Hematopoietic multipotent progenitor cell treated with erythropoietin and hydrocortisone succinate and interleukin-3 and kit ligand, for 6 days (in vitro differentiated cells): Measurements from ENCODE around the gene N4BP2L1.
"Not testable (repeated sequence)": the region's sequence is repeated elsewhere in the genome, so short reads cannot be mapped to it uniquely, and the experiment has no call there.

Experiments
- DNase-seq: peaks from one replicate; pipeline ENCODE4 v3.0.0-alpha.2; 2015

N4BP2L1 gene

DNA sequence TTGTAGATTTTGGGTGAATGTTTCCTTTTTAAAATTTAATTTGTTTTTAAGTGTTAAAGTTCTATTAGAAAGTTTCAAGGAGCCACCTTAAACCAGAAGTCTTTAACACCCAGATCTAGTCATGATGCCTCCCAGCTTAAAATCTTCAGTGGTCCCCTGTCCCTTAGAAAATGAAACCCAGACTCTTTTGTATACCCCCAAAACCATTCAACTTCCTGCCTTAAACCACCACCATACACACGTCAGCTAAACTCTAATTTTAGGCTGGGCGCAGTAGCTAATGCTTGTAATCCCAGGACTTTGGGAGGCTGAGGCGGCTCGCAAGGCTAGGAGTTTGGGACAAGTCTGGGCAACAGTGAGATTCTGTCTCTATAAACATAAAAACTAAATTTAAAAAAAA is 37.9 kb downstream of the N4BP2L1 start:
- no peak for DNase-seq

DNA sequence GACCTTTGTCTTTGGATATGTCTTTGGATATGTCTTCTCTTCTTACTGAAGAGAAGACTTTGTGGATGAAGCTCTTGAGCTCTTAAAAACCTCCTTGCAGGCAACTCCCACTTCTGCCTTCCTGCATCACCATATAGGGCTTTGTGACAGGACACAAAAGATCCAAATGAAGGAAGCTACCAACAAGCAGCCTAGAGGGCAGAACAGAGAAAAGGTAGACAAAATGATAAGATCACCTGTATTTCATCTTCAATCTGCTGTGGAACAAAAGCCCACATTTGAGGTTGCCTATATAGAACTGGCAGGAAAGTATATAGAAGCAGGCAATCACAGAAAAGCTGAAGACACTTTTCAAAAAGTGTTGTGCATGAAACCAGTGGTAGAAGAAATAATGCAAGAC is 42.5 kb downstream of the N4BP2L1 start:
- no peak for DNase-seq

- DNase-seq: peak; percentile 35
These were observed 43.2 kb downstream of the N4BP2L1 start for GRCh38 chr13:32384702-32385101.

DNA sequence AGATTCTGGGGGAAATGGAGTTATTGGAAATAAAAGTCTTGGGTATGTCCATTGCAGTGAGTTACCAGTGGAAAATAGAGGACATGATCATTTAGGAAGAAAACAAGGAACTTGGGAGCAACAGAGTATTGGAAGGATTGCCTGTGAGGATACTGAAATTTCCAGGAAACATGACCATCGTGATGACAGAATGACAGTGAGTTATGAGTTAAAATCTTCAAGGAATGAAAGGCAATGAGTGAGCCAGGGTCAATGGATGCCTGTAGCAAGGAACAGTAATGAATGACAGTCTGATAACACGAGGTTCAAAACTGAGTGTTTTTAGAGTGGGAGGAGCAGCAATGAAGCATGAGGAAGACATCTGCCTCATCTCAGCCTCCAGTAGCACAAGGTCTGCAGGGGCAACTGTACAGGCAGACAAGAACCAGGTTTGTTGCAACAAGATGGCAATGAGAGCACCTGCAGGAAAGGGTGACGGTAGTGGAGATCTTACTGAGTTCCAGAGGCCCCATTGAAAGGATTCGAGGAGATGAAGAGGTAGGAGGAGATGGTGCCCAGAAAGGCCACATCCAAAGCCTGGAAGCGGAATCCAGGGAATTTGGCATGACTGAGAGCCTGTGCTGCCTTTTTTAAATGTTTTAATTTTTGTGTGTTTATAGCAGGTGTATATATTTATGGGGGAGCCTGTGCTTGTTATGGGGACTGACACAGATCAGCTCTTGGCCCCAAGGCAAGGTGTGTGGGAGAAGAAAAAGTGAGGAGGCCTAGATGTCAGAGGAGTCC is 43.9 kb downstream of the N4BP2L1 start:
- DNase-seq: no peak

DNA sequence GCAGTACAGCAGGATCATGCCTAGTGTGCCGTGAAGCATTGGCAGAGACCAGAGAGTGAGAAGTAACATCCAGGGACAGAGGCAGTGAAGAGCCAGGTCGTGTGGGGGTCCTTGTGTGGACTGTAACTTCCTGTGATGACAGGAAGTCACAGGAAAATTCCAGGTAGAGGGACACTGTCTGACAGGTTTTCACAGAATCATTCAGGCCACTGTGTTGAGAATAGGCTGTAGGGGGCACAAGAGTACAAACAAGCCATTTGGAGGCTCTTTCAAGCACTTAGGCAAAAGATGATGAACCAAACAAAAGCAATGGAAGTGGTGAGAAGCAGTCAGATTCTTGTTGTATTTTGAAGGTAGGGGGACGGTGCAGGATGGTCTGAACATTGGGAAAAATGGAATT is 46.4 kb downstream of the N4BP2L1 start:
- DNase-seq: peak; percentile 61

GRCh38 chr13:32378012-32378411 is 49.9 kb downstream of the N4BP2L1 start:
- no peak for DNase-seq

DNA sequence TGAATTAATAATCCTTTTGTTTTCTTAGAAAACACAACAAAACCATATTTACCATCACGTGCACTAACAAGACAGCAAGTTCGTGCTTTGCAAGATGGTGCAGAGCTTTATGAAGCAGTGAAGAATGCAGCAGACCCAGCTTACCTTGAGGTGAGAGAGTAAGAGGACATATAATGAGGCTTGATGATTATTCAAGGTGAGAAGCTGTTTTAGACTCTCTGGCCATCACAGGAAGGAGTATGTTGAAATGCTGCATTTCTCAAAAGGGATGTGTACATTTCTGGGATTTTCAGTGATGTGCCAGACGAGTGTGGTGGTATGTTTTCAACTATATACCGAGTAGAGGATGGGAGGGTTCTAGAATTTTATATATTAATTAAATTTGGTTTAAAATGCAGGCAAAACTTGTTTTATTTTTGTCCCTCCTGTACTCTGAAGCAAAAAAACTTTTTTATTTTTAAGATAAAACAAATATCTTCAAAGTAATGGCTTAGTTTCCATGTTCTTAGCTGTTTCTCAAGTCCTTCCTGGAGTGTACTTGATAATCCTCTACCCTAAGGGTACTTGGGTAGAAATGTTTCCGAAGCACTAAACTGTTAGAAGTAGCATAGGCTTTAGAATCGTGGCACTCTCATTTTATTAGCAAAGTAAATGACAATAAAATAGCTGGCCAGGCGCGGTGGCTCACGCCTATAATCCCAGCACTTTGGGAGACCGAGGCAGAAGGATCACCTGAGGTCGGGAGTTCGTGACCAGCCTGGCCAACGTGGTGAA is 51.1 kb downstream of the N4BP2L1 start:
- no peak for DNase-seq

- no peak for DNase-seq
These were observed 57.1 kb downstream of the N4BP2L1 start for GRCh38 chr13:32370805-32371204.

DNA sequence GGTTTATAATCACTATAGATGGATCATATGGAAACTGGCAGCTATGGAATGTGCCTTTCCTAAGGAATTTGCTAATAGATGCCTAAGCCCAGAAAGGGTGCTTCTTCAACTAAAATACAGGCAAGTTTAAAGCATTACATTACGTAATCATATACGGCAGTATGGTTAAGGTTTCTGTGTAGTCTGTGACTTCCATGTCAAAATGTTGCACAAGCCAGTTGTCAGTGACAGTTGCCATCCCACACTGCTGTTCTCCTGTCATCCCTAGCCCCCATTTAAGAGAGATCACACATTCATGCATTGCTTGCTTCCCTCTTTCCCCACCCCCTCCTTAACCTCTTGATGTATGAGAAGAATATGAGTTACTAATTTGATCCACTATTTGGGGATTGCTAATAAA is 65.4 kb downstream of the N4BP2L1 start:
- peak; percentile 46 for DNase-seq

DNA sequence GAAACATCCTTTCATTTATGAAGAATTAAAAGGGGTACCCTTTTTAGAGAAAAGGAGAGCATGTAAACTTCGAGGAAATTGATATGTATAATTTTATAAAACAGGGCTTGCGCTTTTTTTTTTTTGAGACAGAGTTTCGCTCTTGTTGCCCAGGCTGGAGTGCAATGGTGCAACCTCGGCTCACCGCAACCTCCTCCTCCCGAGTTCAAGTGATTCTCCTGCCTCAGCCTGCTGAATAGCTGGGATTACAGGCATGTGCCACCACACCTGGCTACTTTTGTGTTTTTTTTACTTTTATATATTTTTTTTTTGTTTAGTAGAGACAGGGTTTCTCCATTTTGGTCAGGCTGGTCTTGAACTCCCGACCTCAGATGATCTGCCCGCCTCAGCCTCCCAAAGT is 72.0 kb downstream of the N4BP2L1 start:
- DNase-seq: not testable (repeated sequence)

DNA sequence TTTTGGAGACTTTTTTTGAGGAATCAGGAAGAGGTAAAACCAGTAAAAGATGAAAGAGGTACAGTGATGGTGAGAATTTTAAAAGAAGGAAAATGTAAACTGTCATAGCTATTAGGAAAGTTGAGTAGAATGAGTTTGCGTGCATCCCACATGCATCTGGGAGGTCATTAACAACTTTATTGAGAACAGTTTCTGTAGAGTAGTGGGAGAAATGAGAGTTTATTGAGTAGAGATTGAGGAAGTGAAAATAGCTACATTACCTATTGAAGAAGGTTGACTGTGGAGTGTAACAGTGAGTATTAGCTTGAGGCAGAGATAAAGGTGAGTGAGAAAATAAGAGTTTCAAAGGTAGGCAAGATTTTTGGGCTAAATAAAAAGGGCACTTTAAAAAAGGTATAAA is 73.9 kb downstream of the N4BP2L1 start:
- no peak for DNase-seq

- DNase-seq: not testable (repeated sequence)
These were observed 77.0 kb downstream of the N4BP2L1 start for GRCh38 chr13:32350839-32351441.
